Measurements from ENCODE around the gene ITGB5.

Gene ITGB5, protein sequence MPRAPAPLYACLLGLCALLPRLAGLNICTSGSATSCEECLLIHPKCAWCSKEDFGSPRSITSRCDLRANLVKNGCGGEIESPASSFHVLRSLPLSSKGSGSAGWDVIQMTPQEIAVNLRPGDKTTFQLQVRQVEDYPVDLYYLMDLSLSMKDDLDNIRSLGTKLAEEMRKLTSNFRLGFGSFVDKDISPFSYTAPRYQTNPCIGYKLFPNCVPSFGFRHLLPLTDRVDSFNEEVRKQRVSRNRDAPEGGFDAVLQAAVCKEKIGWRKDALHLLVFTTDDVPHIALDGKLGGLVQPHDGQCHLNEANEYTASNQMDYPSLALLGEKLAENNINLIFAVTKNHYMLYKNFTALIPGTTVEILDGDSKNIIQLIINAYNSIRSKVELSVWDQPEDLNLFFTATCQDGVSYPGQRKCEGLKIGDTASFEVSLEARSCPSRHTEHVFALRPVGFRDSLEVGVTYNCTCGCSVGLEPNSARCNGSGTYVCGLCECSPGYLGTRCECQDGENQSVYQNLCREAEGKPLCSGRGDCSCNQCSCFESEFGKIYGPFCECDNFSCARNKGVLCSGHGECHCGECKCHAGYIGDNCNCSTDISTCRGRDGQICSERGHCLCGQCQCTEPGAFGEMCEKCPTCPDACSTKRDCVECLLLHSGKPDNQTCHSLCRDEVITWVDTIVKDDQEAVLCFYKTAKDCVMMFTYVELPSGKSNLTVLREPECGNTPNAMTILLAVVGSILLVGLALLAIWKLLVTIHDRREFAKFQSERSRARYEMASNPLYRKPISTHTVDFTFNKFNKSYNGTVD

GRCh38 chr3:124887177-124887931, at the start of gene ITGB5:
Gene ITGB5 (minus strand): TSS chr3:124887365. CDS start chr3:124887000, 365 bp downstream.
- DNase-seq = peak; percentile 17

- no peak for DNase-seq
Measured at GRCh38 chr3:124935794-124936542, 48.8 kb upstream of the ITGB5 start.

- DNase-seq = no peak
Measured at GRCh38 chr3:124935264-124935663, 48.1 kb upstream of the ITGB5 start.

- DNase-seq = no peak
Measured at GRCh38 chr3:124934577-124934976, 47.4 kb upstream of the ITGB5 start, which contains the start of gene MUC13. Gene MUC13 (minus strand): TSS chr3:124934751. CDS start chr3:124934712, 39 bp downstream.

- peak; percentile 45 for DNase-seq
Measured at GRCh38 chr3:124928333-124929202, 41.4 kb upstream of the ITGB5 start.

DNA sequence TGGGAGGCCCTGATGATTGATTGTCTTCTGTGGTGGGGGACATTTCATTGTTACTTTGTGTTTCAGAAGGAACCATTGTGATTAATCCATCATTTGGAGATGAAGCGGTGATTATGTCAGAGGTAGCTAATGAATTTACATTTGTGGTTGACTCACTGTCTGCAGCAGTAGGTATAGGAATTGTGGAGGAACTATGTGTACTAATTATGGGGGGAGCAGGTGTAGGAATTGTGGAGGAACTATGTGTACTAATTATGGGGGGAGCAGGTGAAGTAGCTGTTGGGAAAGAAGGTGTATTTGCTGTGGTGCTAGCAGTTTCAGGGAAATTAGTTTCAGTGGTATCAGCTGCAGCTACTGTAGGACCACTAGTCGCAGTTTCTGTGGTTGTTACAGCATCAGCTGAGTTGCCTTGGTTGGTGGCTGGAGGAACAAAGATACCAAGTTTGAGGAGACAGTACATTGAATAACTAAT, 40.4 kb upstream of the ITGB5 start:
- no peak for DNase-seq

GRCh38 chr3:124926426-124927101, 39.4 kb upstream of the ITGB5 start:
- DNase-seq = no peak

- no peak for DNase-seq
Measured at GRCh38 chr3:124924741-124925140, 37.6 kb upstream of the ITGB5 start.

GRCh38 chr3:124923833-124924232, 36.7 kb upstream of the ITGB5 start:
- DNase-seq = no peak

- no peak for DNase-seq
Measured at GRCh38 chr3:124920718-124921117, 33.6 kb upstream of the ITGB5 start.

- DNase-seq = no peak
Measured at GRCh38 chr3:124919756-124920155, 32.6 kb upstream of the ITGB5 start.

- DNase-seq = no peak
Measured at GRCh38 chr3:124918524-124918923, 31.4 kb upstream of the ITGB5 start.

- no peak for DNase-seq
Measured at GRCh38 chr3:124916837-124917409, 29.8 kb upstream of the ITGB5 start.

GRCh38 chr3:124915254-124915653, 28.1 kb upstream of the ITGB5 start:
- DNase-seq = no peak

- no peak for DNase-seq
Measured at GRCh38 chr3:124907957-124908356, 20.8 kb upstream of the ITGB5 start.

DNA sequence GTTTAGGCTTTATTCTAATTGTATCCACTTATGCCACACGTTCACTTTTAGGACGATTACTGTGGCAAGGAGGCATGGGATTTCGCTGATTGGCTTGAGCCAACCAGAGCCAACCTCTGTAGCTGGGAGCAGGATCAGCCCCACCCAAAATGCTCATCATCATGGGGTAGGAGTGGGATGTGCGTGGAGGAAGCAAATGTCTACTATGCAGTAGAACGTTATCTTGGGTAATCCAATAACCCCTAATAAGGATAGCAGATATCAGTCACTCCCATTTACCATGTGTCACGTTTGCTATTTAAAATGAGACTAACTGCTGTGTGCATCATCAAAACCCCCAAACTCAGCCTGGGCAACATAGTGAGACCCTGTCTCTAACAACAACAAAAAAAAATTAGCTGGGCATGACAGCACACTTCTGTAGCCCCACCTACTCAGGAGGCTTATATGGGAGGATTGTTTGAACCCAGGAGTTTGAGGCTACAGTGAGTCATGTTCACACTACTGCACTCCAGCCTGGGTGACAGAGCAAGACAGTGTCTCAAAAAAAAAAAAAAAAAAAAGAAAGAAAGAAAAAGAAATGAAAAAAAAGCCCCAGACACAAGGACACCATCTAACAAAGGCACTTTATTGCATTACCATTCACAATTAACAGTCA, 17.8 kb upstream of the ITGB5 start:
- DNase-seq = no peak

- DNase-seq = no peak
Measured at GRCh38 chr3:124903896-124904834, 17.0 kb upstream of the ITGB5 start.

DNA sequence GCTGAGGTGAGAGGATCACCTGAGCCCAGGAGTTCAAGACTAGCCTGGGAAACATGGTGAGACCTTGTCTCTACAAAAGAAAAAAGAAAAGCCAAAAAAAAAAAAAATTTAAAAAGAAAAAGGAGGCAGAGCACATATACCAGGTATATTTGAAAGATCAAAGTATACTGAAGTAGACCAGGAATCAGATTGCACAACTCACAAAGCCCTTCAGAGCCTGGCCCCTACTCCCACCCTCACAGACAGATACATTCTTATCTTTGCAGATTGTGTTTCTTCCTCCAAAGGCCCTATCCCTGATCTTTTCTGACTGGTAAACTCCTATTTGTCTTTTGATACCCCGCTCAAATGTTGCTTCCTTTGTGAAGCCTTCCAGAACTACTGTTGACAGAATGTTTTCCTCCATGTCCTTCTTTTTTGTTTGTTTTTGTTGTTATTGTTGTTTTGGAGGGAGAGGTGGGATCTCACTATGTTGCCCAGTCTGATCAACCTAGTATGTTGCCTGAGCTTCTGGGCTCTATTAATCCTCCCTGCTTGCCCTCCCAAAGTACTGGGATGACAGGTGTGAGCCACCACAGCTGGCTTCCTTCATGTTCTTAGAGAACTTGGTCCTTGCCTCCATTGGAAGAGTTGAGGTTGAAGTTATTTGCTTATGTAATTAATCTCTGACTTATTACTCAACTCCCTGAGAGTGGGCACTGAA, 9.8 kb upstream of the ITGB5 start:
- no peak for DNase-seq

All from activated CD4-positive, alpha-beta T cell treated with anti-CD3 and anti-CD28 coated beads, Interleukin-2, amount 50 U/mL, for 16 hours (primary cell).